Thyroid gland (tissue), 4 donors: ENCODE data around the gene SYT4.

Source experiments
- POLR2A ChIP-seq, 2 donors: fragments of 450-650 bp; IDR thresholded peaks; one replicate each; pipeline ENCODE4 v1.6.1; 2017; ENCODE audit warnings: antibody characterized with exemption in 2 of 2, mild to moderate bottlenecking in 2 of 2, moderate library complexity in 1 of 2
- TF ChIP-seq, protein P1 (sequence below), 6 experiments: fragments of 200-600 bp in 3 of 6; fragments of 450-650 bp in 3 of 6; sonication (generic) in 3 of 6; IDR thresholded peaks; one replicate each; pipeline ENCODE4 v1.5.1; 2016 to 2019; ENCODE audit warnings: antibody characterized with exemption in 6 of 6, mild to moderate bottlenecking in 2 of 6, inconsistent platforms in 1 of 6, moderate library complexity in 1 of 6

GRCh38 chr18:43276491-43276890 lies 799 bp downstream of the SYT4 start:
- no peak for TF ChIP-seq POLR2A (IDR thresholded peaks at IDR 0.05)
- TF ChIP-seq, protein P1, sequence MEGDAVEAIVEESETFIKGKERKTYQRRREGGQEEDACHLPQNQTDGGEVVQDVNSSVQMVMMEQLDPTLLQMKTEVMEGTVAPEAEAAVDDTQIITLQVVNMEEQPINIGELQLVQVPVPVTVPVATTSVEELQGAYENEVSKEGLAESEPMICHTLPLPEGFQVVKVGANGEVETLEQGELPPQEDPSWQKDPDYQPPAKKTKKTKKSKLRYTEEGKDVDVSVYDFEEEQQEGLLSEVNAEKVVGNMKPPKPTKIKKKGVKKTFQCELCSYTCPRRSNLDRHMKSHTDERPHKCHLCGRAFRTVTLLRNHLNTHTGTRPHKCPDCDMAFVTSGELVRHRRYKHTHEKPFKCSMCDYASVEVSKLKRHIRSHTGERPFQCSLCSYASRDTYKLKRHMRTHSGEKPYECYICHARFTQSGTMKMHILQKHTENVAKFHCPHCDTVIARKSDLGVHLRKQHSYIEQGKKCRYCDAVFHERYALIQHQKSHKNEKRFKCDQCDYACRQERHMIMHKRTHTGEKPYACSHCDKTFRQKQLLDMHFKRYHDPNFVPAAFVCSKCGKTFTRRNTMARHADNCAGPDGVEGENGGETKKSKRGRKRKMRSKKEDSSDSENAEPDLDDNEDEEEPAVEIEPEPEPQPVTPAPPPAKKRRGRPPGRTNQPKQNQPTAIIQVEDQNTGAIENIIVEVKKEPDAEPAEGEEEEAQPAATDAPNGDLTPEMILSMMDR (IDR thresholded peaks at IDR 0.05), result no peak
